G401.6 (cell line): Measurements from ENCODE around the gene ATP6V0E1.

Experiments used
- FAIRE-seq: peaks from 2 replicates; lab custom pipeline; 2012; peaks lifted over from hg19 to GRCh38; lab: Jason Lieb, UNC

The ATP6V0E1 gene

GRCh38 chr5:172956936-172957335, 26.6 kb upstream of the ATP6V0E1 start:
- FAIRE-seq = no peak

DNA sequence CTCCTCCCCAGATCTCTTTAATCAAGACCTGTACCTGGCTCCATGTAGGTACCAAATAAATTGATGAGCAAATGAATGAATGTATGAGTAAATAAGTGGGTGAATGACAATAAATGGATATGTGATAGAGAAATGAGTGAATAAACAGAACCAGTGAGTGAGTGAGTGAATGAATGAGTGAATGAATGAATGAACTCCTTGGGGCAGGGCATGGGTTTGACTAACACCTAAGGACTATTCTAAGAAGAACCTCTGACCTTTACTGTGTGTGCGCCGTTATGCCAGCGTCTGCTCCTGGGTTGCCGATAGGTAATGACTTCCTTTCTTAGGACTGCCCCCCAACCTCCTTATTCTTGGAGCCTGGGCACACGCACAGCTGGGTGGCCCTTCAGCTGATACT, 26.1 kb upstream of the ATP6V0E1 start:
- FAIRE-seq = no peak

DNA sequence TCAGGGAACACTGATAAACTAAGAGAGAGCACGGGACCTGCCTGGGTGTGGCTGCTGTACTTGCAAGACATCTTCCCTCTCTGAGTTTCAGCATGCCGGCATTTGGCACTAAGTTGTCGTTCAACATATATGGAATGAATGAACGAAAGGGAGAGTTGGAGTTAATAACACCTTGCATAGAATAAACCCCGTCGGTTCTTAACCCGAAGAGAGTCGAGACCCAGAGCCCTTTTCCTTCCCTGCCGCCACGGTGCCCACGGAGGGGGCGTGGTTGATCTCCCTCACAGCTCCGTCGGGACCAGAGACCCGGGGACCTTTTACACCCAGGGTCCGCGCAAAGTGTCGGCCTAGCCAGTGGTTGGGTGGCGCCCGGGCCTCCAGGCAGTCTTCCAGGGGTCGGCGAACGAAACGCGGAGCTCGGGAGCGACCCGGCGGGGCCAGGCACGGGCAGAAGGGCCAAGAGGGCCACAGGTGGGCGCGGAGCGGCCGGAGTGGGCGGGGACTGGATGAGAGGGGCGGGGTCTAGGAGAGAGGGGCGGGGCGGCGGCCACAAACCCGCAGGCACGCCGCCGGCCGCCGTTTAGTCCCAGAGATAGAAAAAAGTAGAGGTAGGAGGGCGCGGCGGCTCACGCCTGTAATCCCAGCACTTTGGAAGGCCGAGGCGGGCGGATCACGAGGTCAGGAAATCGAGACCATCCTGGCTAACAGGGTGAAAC, 25.1 kb upstream of the ATP6V0E1 start:
- no peak for FAIRE-seq

GRCh38 chr5:172959824-172960799, 23.5 kb upstream of the ATP6V0E1 start:
- FAIRE-seq = no peak

DNA sequence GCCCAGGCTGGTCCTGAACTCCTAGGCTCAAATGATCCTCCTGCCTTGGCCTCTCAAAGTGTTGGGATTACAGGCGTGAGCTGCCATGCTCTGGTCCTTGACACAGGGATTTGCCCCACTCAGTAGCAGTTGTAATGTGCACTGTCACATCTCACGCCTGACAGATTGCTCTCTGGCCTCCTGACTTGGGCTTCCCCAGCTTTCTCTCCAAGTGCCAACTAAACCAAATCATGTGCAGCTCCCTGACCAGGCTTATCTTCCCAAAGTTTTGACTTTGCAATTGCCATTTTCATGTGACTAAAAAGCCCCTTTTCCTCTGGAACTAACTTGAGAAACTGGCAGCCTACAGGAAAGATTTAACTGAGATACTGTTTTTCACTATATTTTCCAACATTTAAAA, 13.7 kb upstream of the ATP6V0E1 start:
- no peak for FAIRE-seq

GRCh38 chr5:172971482-172971881, 12.1 kb upstream of the ATP6V0E1 start:
- FAIRE-seq = no peak

- no peak for FAIRE-seq
These were observed 11.0 kb upstream of the ATP6V0E1 start for GRCh38 chr5:172972552-172972951.

DNA sequence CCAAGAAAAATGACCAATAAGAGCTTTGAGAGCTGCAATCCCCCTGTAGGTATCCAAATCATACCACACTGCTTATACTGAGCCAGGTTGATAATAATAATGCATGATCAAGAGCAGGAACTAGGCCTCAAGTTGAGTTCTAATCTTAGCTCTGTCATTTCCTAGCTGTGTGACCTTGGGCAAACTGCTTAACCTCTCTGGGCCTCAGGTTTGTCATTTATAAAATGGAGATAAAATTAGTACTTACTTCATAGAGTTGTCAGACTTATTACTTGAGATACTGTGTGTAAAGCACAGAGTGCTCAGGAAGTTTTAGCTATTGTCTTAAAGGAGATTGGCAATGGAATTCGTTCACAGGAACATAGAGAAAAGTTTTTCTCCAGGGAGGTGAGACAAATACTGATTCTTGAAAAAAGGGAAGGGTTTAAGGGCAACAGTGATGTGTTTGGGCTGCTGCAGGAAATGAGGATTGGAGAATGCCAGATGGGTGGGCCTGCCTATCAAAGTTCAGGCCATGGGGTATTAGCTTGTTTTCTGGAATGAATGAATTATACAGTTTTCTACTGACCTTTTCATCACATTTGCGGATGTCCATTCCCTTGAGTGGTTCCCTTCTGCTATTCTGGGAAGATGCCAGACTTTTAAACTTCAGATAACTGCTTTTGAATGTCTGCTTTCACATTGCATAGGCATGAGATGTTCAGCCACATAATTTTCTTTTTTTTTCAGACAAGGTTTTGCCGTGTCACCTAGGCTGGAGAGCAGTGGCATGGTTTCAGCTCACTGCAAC, 10.2 kb upstream of the ATP6V0E1 start:
- FAIRE-seq = no peak

DNA sequence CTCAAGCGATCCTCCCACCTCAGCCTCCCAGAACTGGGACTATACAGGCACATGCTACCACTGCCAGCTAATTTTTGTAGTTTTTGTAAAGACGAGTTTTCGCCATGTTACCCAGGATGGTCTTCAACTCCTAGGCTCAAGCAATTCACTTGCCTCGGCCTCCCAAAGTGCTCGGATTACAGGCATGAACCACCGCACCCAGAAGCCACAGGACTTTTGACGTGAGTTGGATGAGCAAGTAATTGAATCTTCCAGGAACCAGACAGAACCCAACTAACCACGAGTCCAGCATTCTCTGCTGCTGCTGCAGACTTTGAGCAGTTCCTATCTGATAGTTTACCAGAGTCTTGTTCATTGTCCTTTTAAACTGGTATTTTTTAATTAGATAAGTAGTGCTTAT, 9.6 kb upstream of the ATP6V0E1 start:
- FAIRE-seq = no peak

- no peak for FAIRE-seq
These were observed 8.3 kb upstream of the ATP6V0E1 start for GRCh38 chr5:172975289-172975688.

DNA sequence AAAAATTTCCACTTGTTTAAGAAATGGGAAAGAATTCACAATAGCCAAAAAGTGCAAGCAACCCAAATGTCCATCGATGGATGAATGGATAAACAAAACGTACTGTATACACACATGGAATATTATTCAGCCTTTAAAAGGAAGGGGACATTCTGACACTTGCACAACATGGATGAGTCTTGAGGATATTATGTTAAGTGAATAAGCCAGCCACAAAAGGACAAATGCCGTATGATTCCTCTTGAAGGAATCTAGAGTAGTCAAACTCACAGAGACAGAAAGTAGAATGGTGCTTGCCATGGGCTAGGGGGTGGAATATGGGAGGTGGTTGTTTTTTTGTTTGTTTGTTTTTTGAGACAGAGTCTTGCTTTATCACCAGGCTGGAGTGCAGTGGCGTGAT, 3.8 kb upstream of the ATP6V0E1 start:
- FAIRE-seq = no peak

DNA sequence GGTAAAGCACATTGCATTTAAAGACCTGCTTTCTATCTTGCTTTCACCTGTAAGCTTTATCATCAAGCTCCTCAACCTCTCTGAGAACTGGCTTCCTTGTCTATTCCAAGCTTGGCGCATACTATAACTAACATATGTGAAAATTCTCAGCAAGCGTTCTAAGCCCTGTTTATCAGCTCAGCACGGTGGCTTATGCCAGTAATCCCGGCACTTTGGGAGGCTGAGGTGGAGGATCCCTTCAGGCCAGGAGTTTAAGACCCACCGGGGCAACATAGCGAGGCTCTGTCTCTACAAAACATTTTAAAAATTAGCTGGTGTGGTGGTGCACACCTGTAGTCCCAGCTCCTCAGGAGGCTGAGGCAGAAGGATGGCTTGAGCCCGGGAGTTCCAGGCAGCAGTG, 1.6 kb upstream of the ATP6V0E1 start:
- no peak for FAIRE-seq

- FAIRE-seq = no peak
These were observed 828 bp downstream of the ATP6V0E1 start for GRCh38 chr5:172984244-172984953.

DNA sequence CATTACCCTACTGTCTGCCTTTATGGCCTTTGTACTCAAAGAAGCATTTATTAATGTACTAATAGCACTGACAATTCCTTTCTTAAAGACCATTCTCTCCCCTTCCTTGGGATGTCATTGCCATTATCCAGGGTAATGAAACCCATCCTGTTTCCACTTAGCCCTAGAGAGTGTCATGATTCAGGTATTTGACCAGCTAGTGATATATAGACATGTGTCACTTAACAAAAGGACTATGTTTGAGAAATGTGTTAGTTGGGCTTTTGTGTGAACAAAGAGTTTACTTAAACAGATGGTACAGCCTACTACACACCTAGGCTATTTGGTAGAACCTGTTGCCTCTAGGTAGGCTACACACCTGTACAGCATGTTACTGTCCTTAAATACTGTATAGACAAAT, 2.0 kb downstream of the ATP6V0E1 start:
- FAIRE-seq = no peak

DNA sequence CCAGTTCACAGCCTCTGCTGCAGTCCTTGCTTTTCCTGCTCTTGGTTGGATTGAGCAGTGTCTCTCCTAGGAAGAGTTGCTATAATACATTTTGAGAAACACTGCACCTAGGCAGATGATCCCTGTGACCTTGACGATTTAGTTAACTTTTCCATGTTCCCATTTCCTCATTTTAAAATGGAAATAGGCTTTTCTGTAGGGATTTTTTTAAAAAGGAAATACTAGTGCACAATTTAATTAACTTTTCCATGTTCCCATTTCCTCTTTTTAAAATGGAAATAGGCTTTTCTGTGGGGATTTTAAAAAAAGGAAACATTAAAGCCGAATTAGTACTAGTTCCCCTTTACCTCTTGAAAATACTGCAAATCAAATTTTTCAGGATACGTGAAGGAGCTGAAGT, 4.7 kb downstream of the ATP6V0E1 start:
- no peak for FAIRE-seq

DNA sequence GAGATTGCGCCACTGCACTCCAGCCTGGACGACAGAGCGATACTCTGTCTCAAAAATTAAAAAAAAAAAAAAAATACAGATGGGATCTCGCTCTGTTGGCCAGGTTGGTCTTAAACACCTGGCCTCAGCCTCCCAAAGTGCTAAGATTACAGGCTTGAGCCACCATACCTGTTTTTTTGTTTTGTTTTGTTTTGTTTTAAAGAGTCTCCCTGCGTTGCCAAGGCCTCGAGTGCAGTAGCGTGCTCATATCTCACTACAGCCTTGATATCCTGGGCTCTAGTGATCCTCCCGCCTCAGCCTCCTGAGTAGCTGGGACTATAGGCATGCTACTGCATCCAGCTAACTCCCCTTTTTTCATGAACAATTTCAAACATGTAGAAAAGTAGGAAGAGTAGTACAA, 7.2 kb downstream of the ATP6V0E1 start:
- FAIRE-seq = no peak

DNA sequence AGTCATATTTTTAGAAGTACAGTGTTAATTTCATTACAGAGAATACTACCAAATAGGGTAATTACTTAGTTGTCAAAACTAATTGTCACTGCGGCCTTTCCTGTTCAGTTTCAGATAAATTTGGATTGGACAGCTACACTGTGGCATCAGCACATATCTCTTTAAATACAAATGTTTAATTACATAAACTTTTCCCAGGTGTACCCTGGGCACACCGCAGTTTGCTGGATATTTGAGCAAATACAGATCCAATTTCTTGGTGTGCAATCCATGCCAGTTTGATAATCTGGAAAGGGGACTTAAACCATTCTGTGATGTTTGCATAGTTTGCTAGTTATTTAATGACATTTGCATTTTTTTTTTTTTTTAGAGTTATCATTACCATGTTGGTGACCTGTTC, 10.8 kb downstream of the ATP6V0E1 start:
- FAIRE-seq = no peak

GRCh38 chr5:172999372-172999973, 15.9 kb downstream of the ATP6V0E1 start:
- FAIRE-seq = no peak

GRCh38 chr5:172999974-173000373, 16.4 kb downstream of the ATP6V0E1 start:
- no peak for FAIRE-seq

GRCh38 chr5:173001229-173001841, 17.8 kb downstream of the ATP6V0E1 start:
- no peak for FAIRE-seq

DNA sequence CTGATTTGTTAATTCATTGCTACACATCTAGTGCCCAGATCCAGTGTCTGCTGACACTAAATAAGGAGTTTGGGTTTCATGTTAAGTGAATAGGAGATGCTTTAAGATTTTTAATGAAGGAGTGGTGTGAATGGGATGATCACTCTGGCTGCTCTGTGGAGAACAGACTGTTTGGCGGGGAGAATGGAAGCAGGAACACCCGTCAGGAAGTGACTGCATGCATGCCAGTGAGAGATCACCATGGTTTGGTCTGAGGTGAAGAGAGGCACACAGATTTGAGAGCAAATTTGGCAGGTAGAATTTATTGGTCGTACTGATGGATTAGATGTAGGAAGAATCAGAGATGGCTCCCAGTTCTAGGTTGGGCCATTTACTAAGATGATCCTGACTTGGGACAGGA, 19.8 kb downstream of the ATP6V0E1 start:
- FAIRE-seq = no peak
